ENCODE data around the gene ZNF212. TPM values are rescaled to one million over a fixed set of nuclear protein-coding genes. Genes with fewer than 3 reads are reported as not detected.
A peak's percentile ranks its signal among the peaks of the same experiment; 100 is the strongest.

Gene ZNF212
- total RNA-seq, 3 donors from 2014 or later (not counting 1 experiment from before 2014, with no cell fraction given), result 11.2 to 23.7 (median 17.0) TPM

DNA sequence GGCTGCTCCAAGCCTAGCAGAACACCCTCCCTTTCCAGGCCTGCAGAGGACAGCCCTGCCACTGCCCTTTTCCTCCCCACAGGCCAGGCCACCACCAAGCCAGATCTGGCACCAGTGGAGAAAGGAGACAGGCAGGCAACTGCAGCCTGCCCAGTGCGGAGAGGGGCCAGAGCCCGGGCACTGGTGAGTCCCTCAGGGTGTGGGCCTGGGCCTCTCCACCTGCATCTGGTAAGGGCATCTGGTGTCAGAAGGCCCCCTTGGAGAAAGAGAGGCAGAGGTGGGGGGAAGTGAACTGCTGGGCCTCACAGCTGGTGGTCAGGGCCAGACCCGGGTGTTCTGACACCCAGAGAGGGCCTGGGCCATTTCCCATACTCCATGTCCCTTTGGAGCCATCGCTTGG, 50.4 kb downstream of the ZNF212 start:
- Histone ChIP-seq H3K36me3 (ENCODE audit: control insufficient read depth, insufficient read depth, low read length) (no peaks in the 10 kb centered on the region), H3K9me3 (ENCODE audit: control insufficient read depth, insufficient read depth, low read length) (no peaks in the 10 kb centered on the region), H3K4me3 (ENCODE audit: low read length) (no peak overlapping the region), H3K27ac (ENCODE audit: low read length) (no peak overlapping the region), H3K4me1 (ENCODE audit: control insufficient read depth, insufficient read depth, low read length) (peaks cover 28% of the 10 kb centered on the region), H3K27me3 (ENCODE audit: control insufficient read depth, insufficient read depth, low read length) (no peaks in the 10 kb centered on the region)
- Mint-ChIP-seq H3K27me3 (ENCODE audit: low read depth in 2 of 2) (no peaks in the 10 kb centered on the region), H3K36me3 (no peaks in the 10 kb centered on the region), H3K4me1 (peaks cover 34 to 47% of the 10 kb centered on the region in 2 donors), H3K9me3 (no peaks in the 10 kb centered on the region), H3K4me3 (no peak overlapping the region), H3K27ac (no peak overlapping the region)
- DNase-seq (no peak), ATAC-seq (no peak)
- WGBS (ENCODE audit: insufficient coverage), result 94% methylated on average over 4 of the region's 4 CpGs
- TF ChIP-seq, protein P1, sequence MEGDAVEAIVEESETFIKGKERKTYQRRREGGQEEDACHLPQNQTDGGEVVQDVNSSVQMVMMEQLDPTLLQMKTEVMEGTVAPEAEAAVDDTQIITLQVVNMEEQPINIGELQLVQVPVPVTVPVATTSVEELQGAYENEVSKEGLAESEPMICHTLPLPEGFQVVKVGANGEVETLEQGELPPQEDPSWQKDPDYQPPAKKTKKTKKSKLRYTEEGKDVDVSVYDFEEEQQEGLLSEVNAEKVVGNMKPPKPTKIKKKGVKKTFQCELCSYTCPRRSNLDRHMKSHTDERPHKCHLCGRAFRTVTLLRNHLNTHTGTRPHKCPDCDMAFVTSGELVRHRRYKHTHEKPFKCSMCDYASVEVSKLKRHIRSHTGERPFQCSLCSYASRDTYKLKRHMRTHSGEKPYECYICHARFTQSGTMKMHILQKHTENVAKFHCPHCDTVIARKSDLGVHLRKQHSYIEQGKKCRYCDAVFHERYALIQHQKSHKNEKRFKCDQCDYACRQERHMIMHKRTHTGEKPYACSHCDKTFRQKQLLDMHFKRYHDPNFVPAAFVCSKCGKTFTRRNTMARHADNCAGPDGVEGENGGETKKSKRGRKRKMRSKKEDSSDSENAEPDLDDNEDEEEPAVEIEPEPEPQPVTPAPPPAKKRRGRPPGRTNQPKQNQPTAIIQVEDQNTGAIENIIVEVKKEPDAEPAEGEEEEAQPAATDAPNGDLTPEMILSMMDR (IDR thresholded peaks at IDR 0.05), result no peak
- intact Hi-C loops (cut with micrococcal nuclease), result no loop called here

DNA sequence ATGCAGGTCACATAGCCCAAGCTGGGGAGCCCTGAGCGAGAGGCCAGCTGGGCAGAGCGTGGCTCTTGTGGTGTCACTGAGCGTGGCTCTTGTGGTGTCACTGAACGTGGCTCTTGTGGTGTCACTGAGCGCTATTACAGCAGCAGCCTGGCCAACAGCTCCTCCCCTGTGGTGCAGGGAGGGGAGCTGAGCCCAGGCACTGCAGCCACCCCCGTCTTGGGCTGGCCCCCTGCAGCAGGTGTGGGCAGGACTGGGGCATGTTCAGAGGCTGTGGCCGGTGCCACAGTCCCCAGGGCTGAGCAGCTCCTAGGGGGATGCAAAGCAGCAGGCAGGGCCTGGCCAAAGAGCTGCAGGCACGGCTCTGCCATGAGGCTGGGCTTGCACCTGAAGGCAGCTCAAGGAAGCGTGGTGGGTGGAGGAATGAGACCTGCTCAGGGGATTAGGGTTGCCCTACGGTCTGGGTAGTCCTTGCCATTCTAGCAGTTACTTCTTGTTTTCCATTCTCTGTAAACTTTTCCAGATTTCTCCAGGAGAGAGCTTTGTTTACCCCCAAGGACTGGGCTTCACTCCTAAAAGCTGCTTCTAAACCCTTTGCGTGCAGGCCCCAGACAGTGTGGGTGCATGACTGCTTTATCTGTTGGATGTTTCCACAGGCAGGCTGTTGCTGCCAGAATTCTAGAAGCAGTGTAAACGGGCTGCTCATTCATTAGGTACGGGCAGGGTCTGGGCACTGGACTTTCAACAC, 51.8 kb downstream of the ZNF212 start:
- DNase-seq (no peak), ATAC-seq (peak; percentile 35 to 79 (median 55))
- H3K4me1 ChIP-seq (ENCODE audit: control insufficient read depth, insufficient read depth, low read length), result peaks cover 18% of the 10 kb centered on the region
- Mint-ChIP-seq H3K36me3 (no peaks in the 10 kb centered on the region), H3K27ac (peak overlapping the region in 1 of 2 donors; percentile 76), H3K27me3 (ENCODE audit: low read depth in 2 of 2) (no peaks in the 10 kb centered on the region), H3K9me3 (no peaks in the 10 kb centered on the region), H3K4me3 (no peak overlapping the region), H3K4me1 (peaks cover 23 to 34% of the 10 kb centered on the region in 2 donors)
- no peaks in the 10 kb centered on the region for H3K36me3 ChIP-seq (ENCODE audit: control insufficient read depth, insufficient read depth, low read length)
- H3K27ac ChIP-seq (ENCODE audit: low read length), result no peak overlapping the region
- intact Hi-C loops (cut with micrococcal nuclease), result no loop called here
- TF ChIP-seq, protein P1 (IDR thresholded peaks at IDR 0.05), result no peak
- WGBS (ENCODE audit: insufficient coverage), result 44% methylated on average over 13 of the region's 13 CpGs
- H3K27me3 ChIP-seq (ENCODE audit: control insufficient read depth, insufficient read depth, low read length), result no peaks in the 10 kb centered on the region
- H3K4me3 ChIP-seq (ENCODE audit: low read length), result no peak overlapping the region
- no peaks in the 10 kb centered on the region for H3K9me3 ChIP-seq (ENCODE audit: control insufficient read depth, insufficient read depth, low read length)

DNA sequence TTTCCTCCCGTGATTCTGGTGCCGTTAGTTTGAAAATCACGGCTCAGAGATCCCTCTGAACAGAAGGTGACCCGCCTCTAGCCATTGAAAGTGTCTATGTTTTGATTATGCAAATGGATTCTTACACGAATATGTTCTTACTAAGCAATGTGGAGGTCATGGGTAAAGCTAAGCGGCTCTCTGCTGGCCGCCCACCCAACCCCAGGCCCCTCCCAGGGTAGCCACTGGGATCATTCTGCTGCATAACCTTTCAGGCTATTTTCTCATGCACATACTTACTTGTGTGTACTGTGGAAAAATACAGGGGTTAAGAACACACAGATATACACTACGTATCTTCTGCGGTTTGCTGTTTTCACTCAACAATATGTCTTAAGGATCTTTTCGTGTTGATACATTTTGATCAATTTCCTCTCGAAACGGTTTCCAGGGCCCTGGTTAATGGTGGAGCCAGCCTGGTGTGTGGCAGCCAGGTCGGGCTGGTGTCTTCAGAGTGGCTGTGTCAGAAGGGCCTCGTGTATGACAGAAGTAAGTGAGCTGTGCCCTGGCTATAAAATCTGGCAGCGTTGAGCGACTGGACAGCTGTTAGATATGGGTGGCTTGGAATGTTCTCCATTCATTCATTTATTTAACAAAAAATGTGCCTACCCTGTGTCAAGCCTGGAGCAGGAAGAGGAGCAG, 52.5 kb downstream of the ZNF212 start:
- TF ChIP-seq, protein P1 (IDR thresholded peaks at IDR 0.05), result no peak
- Mint-ChIP-seq H3K36me3 (no peaks in the 10 kb centered on the region), H3K27ac (no peak overlapping the region), H3K4me3 (no peak overlapping the region), H3K4me1 (peaks cover 16 to 27% of the 10 kb centered on the region in 2 donors), H3K27me3 (ENCODE audit: low read depth in 2 of 2) (no peaks in the 10 kb centered on the region), H3K9me3 (no peaks in the 10 kb centered on the region)
- no peak for ATAC-seq
- H3K9me3 ChIP-seq (ENCODE audit: control insufficient read depth, insufficient read depth, low read length), result no peaks in the 10 kb centered on the region
- H3K4me1 ChIP-seq (ENCODE audit: control insufficient read depth, insufficient read depth, low read length), result peaks cover 13% of the 10 kb centered on the region
- no peaks in the 10 kb centered on the region for H3K27me3 ChIP-seq (ENCODE audit: control insufficient read depth, insufficient read depth, low read length)
- WGBS (ENCODE audit: insufficient coverage), result 97% methylated on average over 14 of the region's 16 CpGs
- intact Hi-C loops (cut with micrococcal nuclease), result no loop called here
- H3K27ac ChIP-seq (ENCODE audit: low read length), result no peak overlapping the region
- DNase-seq, result no peak
- H3K36me3 ChIP-seq (ENCODE audit: control insufficient read depth, insufficient read depth, low read length), result no peaks in the 10 kb centered on the region
- H3K4me3 ChIP-seq (ENCODE audit: low read length), result no peak overlapping the region

All from natural killer cell (primary cell).